Uterus (tissue), 4 donors: ENCODE results near the gene MPIG6B. TPM values are rescaled to one million over a fixed set of nuclear protein-coding genes. Genes with fewer than 3 reads are reported as not detected.

Experiments used
- DNase-seq, 2 donors: peaks; one replicate each; pipeline ENCODE4 v3.0.0-alpha.2; 2019 to 2020
- H3K27ac ChIP-seq, 2 donors: fragments of 200-600 bp; sonication (generic); 1 replicate in 1 of 2; 2 replicates in 1 of 2; pipeline ENCODE4 v1.5.1; 2016 to 2018
- H3K27me3 ChIP-seq, 2 donors: fragments of 200-600 bp; sonication (generic); one replicate each; pipeline ENCODE4 v1.5.1; 2018 to 2019; ENCODE audit warnings: control low read depth in 1 of 2
- H3K36me3 ChIP-seq, 2 donors: fragments of 200-600 bp; sonication (generic); one replicate each; pipeline ENCODE4 v1.5.1; 2019; ENCODE audit warnings: control low read depth in 1 of 2
- H3K4me1 ChIP-seq, 2 donors: fragments of 200-600 bp; sonication (generic); one replicate each; pipeline ENCODE4 v1.5.1; 2018 to 2019; ENCODE audit warnings: control low read depth in 1 of 2
- H3K4me3 ChIP-seq, 2 donors: fragments of 200-600 bp; sonication (generic); 1 replicate in 1 of 2; 2 replicates in 1 of 2; pipeline ENCODE4 v1.5.1; 2018 to 2019; ENCODE audit warnings: mild to moderate bottlenecking in 1 of 2
- H3K9me3 ChIP-seq, 2 donors: fragments of 200-600 bp; sonication (generic); one replicate each; pipeline ENCODE4 v1.5.1; 2019; ENCODE audit warnings: control low read depth in 1 of 2
- CTCF ChIP-seq, 4 experiments: fragments of 200-600 bp in 2 of 4; fragments of 450-650 bp in 2 of 4; sonication (generic) in 2 of 4; IDR thresholded peaks; one replicate each; pipeline ENCODE4 v1.5.1; 2016 to 2019; ENCODE audit warnings: antibody characterized with exemption in 4 of 4, mild to moderate bottlenecking in 2 of 4, moderate library complexity in 1 of 4
- POLR2A ChIP-seq, 2 donors: fragments of 450-650 bp; IDR thresholded peaks; one replicate each; pipeline ENCODE4 v1.6.1; 2016; ENCODE audit warnings: antibody characterized with exemption in 2 of 2, mild to moderate bottlenecking in 1 of 2, moderate library complexity in 1 of 2
- intact Hi-C: fragments of 100-400 bp; cut with DNase I; formaldehyde crosslinking; loops from one replicate; pipeline ENCODE4 v1.15.1; 2023; ENCODE audit warnings: low total_unique reads
- total RNA-seq, 4 donors: library from RNA; depleted of rRNA in 3 of 4; stranded (reverse); fragments of >200 nt in 3 of 4; gene quantifications; one replicate each; pipeline versions ENCODE4 v1.1.0 to v1.2.4, GENCODE V29; 2014 to 2023
- donor health status: DM: yes; HTN: yes; CAD: no.

Gene MPIG6B
- total RNA-seq, 4 donors from 2014 or later, result 0.49 TPM; not detected in 3

DNA sequence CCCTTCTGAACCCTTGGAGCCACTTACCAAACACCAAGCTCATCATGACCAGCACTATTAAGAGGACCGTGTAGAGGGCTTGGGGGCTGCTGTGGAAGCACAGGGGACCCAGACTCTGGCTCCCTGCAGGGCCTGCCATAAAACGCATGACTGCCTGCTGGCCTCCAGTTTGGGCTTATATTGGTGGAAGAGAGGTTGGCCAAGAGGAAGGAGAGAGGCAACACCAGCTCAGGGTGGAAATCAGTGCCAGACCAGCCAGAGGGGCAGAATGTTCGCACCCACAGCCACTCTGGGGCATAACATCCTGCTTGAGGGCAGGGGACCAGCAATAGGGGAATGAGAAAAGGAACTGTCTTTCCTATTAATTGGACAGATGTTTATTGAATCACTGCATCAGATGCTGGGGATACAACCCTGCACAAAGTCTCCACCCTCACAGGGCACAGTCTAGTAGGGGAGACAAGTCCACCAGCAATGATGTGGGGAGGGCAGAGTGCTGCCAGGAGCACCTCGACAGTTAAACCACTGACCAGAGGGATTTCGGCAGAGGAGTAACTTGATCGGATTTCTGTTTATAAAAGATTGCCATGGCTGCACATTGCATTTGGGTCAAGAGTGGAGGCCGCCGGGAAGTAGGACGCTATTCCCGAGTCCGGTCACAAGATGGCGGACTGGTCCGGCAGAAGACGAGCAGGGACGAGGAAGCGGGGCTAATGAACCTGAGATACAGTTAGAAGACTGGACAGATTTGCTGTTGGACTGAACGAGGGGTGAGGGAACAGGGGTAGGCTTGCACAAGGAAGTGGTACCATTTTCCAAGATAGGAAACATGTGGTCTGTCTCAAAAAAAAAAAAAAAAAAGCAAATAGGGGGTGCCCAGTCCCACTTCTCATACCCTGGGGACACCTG, 42.7 kb upstream of the MPIG6B start, which contains the start of gene LY6G5C:
Gene LY6G5C, minus strand, starts transcription at position 842 of the 909 bp plus-strand sequence. Its CDS starts 694 bp downstream, at position 148.
- intact Hi-C loops, result loop anchor here (5.0 kb wide), 1 partner anchor 152 kb away; no protein-coding TSS in a partner anchor

GRCh38 chr6:31681135-31681671, 42.0 kb upstream of the MPIG6B start:
- peak in 1 of 2 donors; percentile 57 for DNase-seq
- TF ChIP-seq CTCF (IDR thresholded peaks at IDR 0.05) (peak in 3 of 4 experiments; percentile 29 to 36 (median 36)), POLR2A (IDR thresholded peaks at IDR 0.05) (peak in 1 of 2 donors; percentile 19)
- intact Hi-C loops, result loop anchor here (5.0 kb wide), 1 partner anchor 151 kb away; no protein-coding TSS in a partner anchor
- Histone ChIP-seq H3K4me1 (peaks cover 0 to 4% of the 10 kb centered on the region in 2 donors), H3K9me3 (no peaks in the 10 kb centered on the region), H3K36me3 (no peaks in the 10 kb centered on the region), H3K27me3 (no peaks in the 10 kb centered on the region), H3K4me3 (peak overlapping the region; percentile 40 to 56), H3K27ac (peak overlapping the region; percentile 71 to 88)

More for the DNA sequence above, 42.7 kb upstream of the MPIG6B start, which contains the start of gene LY6G5C:
- H3K27ac ChIP-seq, result peak within 1 kb of the TSS; percentile 71 to 88
- no peaks in the 10 kb centered on the region for H3K9me3 ChIP-seq
- TF ChIP-seq CTCF (IDR thresholded peaks at IDR 0.05), result peak; percentile 70 to 92 (median 82)
- no peak for TF ChIP-seq POLR2A (IDR thresholded peaks at IDR 0.05)
- peak within 1 kb of the TSS; percentile 40 to 56 for H3K4me3 ChIP-seq
- H3K4me1 ChIP-seq, result peaks cover 0 to 4% of the 10 kb centered on the region in 2 donors
- peak; percentile 85 to 86 for DNase-seq
- H3K27me3 ChIP-seq, result no peaks in the 10 kb centered on the region
- no peaks in the 10 kb centered on the region for H3K36me3 ChIP-seq

GRCh38 chr6:31683591-31683990, 39.6 kb upstream of the MPIG6B start:
- no peak overlapping the region for H3K4me3 ChIP-seq
- DNase-seq, result no peak

DNA sequence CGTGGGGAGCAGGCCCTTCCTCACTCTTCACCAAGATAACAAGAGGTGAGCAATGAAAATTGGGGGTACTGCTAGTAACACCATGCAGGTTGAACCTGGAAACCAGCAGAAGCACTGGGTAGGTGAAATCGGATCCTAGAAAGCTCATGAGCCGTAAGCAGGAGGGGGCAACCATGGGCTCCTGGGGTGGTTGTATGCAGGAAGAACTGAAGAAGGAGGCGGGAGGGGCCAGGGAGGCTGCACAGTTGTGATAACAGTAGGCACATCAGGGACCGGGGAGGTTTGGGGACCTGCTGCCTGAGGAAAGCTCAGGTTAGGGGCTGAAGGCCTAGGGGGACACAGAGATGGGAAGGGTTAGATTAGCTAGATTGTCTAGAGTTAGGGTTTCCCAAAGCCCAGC, 36.7 kb upstream of the MPIG6B start:
- no peaks in the 10 kb centered on the region for H3K36me3 ChIP-seq
- TF ChIP-seq CTCF (IDR thresholded peaks at IDR 0.05) (no peak), POLR2A (IDR thresholded peaks at IDR 0.05) (no peak)
- no peaks in the 10 kb centered on the region for H3K9me3 ChIP-seq
- H3K4me3 ChIP-seq, result no peak overlapping the region
- no peaks in the 10 kb centered on the region for H3K27me3 ChIP-seq
- H3K4me1 ChIP-seq, result no peaks in the 10 kb centered on the region
- intact Hi-C loops, result no loop called here
- DNase-seq, result no peak
- H3K27ac ChIP-seq, result no peak overlapping the region

More at GRCh38 chr6:31683591-31683990, 39.6 kb upstream of the MPIG6B start:
- no peak overlapping the region for H3K27ac ChIP-seq
- H3K9me3 ChIP-seq, result no peaks in the 10 kb centered on the region
- H3K27me3 ChIP-seq, result no peaks in the 10 kb centered on the region
- H3K36me3 ChIP-seq, result no peaks in the 10 kb centered on the region
- intact Hi-C loops, result loop anchor here (5.0 kb wide), 1 partner anchor 149 kb away; no protein-coding TSS in a partner anchor
- TF ChIP-seq CTCF (IDR thresholded peaks at IDR 0.05), result no peak
- TF ChIP-seq POLR2A (IDR thresholded peaks at IDR 0.05), result no peak
- H3K4me1 ChIP-seq, result peaks cover 0 to 4% of the 10 kb centered on the region in 2 donors
